GM12873 (cell line): ENCODE results near the gene C6orf52.

Experiments used
- TF ChIP-seq, protein P1 (sequence below): IDR thresholded peaks from 2 replicates; pipeline ENCODE4 v1.5.1; 2012; ENCODE audit warnings: low read depth, mild to moderate bottlenecking, moderate library complexity, low read length, control low read depth; ENCODE audit not compliant: insufficient read depth; ENCODE audit errors: missing control alignments

Gene C6orf52

DNA sequence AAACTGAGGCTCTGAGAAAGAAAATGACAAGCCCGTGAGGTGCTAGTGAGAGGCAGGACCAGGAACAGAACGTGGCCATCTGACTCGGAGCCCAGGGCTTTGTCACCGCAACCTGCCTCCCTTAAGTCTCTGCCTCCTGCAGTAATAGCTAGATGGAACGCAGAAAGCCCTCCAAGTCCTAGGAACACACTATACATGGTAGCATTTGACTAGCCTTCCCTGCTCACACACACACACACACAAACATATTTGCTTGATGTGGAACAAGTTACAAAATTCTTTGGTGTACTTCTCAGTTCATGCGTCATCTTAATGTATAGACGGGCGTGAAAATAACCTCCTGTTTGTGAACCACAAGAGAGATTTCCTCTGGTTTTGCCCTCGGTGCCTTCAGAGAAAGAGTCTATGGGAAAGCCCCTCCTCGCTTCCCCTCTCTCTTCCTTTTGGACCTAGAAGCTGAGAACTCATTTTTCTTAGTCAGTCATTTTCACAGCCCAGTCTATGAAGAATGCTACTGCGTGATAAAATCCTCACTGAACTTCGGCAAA, 38.8 kb downstream of the C6orf52 start:
- TF ChIP-seq, protein P1, sequence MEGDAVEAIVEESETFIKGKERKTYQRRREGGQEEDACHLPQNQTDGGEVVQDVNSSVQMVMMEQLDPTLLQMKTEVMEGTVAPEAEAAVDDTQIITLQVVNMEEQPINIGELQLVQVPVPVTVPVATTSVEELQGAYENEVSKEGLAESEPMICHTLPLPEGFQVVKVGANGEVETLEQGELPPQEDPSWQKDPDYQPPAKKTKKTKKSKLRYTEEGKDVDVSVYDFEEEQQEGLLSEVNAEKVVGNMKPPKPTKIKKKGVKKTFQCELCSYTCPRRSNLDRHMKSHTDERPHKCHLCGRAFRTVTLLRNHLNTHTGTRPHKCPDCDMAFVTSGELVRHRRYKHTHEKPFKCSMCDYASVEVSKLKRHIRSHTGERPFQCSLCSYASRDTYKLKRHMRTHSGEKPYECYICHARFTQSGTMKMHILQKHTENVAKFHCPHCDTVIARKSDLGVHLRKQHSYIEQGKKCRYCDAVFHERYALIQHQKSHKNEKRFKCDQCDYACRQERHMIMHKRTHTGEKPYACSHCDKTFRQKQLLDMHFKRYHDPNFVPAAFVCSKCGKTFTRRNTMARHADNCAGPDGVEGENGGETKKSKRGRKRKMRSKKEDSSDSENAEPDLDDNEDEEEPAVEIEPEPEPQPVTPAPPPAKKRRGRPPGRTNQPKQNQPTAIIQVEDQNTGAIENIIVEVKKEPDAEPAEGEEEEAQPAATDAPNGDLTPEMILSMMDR: no peak

DNA sequence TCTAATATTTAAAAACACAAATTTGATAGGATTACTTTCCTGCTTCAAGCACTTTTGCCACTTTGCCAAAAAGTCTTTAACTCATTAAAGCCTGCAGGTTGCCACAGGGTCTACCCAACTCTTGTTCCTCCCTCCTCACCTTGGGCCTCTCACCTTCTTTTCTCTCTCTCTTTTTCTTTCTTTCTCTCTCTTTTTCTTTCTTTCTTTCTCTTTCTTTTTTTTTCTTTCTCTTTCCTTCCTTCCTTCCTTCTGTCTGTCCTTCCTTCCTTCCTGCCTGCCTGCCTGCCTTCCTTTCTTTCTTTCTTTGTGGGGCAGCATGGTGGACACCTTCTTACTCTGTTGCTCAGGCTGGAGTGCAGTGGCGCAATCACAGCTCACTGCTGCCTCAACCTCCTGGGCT, 50.2 kb downstream of the C6orf52 start:
- TF ChIP-seq, protein P1: no peak

DNA sequence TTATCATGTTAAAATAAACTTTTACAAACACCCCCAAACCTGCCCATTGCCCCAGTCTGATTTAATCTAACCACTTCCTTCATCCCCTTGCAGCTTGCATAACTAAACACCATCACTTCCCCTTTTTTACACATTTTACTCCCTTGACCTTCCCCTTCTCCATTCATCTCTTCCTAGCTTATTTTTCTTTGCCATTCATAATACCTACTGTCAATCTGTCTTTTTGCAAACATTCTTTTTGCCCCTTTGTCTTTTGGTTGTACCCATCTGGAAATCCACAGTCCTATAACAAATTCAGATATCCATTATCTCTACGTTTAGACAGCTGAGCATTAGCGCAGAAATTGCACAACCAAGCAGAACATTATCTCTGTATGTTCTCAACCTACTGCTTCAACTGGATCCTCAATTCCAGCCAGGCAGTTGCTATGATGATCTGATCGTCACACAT, 51.2 kb downstream of the C6orf52 start:
- TF ChIP-seq, protein P1: no peak

DNA sequence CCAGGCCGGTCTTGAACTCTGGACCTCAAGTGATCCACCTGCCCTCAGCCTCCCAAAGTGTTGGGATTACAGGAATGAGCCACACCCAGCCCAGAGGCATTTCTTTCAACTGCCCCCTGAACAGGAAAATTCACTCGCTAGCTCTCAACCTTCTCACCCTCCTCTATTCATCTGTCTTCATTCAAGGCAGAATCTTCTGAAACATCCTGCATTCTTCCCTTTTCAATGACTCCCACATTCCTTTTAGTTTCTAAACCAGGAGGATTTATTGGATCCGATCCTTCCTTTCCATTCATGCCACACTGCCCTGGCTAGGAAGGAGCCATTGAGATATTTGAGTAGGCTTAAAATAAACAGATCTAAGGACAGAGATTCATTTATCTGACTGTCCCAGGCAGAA, 52.9 kb downstream of the C6orf52 start:
- TF ChIP-seq, protein P1: no peak

DNA sequence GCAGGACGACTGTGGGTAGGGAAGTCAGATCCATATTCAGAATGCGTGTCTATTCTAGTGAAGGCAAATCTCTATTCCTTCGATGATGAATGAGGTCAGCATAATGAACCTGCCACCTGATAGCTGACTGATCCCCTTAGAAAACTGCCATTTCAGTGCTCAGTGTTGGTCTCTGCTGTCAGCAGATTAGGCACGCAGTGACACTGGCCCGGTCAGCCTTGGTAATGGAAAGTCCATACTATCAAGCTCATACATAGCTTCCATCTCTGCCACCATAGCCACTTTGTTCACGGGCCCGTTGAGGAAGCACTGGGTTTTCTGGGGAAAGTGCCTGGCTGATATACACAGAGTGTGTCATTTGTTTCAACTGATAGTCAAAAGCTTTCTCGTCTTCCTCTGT, 54.0 kb downstream of the C6orf52 start:
- TF ChIP-seq, protein P1: no peak

DNA sequence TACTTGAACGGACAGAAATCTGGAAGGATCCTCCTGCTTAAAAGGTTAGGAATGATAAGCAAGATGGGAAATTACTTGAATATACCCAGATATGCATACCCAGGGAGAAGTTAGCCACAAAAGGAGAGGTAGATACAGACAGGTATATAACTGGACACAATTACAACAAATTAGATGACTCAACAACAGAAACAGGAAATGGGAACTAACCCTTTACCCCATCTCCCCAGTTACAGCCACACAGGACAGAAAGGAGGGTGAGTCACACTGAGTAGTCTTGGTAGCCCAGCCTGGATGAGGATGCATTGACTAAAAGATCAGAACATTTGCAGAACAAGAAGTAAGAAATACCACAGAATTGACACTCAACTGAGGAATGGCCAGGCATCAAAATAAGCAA, 61.2 kb downstream of the C6orf52 start:
- TF ChIP-seq, protein P1: no peak

DNA sequence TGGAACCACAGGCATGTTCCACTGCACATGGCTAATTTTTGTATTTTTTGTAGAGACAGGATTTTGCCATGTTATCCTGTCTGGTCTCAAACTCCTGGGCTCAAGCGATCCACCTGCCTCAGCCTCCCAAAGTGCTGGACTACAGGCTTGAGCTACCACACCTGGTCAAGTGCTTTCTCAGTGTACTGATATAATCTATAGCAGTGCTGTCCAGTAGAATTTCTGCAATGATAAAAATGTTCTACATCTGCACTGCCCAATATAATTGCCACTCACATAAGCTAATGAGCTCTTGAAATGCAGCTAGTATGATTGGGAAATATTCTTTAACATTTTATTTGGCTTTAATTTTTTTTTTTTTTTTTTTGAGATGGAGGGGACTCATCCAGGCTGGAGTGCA, 64.2 kb downstream of the C6orf52 start:
- TF ChIP-seq, protein P1: no peak
